OCI-LY7 (cell line): Measurements from ENCODE around the gene CARD14. TPM values are rescaled to one million over a fixed set of nuclear protein-coding genes. Genes with fewer than 3 reads are reported as not detected.

Experiments used
- BruUV-seq: library from RNA; stranded (reverse); fragments of 400-500 nt; replicated peaks from 2 replicates; lab custom pipeline; 2021; lab: Mats Ljungman, UMichigan
- CTCF ChIA-PET: fragments of 300-600 bp; sonication (Branson Sonifier 250); formaldehyde crosslinking; loops from one replicate; lab custom pipeline; 2022; ENCODE audit warnings: antibody characterized with exemption; ENCODE audit not compliant: unreplicated experiment; lab: Charles Lee
- POLR2A ChIA-PET: fragments of 300-600 bp; sonication (Branson Sonifier 250); formaldehyde crosslinking; loops from one replicate; lab custom pipeline; 2022; ENCODE audit warnings: antibody characterized with exemption; lab: Charles Lee
- DNase-seq: peaks from one replicate; pipeline ENCODE4 v3.0.0-alpha.2; 2015; ENCODE audit warnings: low spot score
- H2AFZ ChIP-seq: fragments of 200-600 bp; sonication (generic), shearing (Covaris generic); 2 replicates; pipeline ENCODE4 v1.6.1; 2014; ENCODE audit warnings: mild to moderate bottlenecking, antibody characterized with exemption, low read length, moderate library complexity
- H3K27ac ChIP-seq: fragments of 200-600 bp; sonication (generic); 2 replicates; pipeline ENCODE4 v1.5.1; 2014; ENCODE audit warnings: mixed run types, low read depth, mild to moderate bottlenecking, moderate library complexity, low read length, inconsistent platforms; ENCODE audit not compliant: poor library complexity, severe bottlenecking
- H3K36me3 ChIP-seq: fragments of 200-600 bp; sonication (generic); 2 replicates; pipeline ENCODE4 v1.6.1; 2014; ENCODE audit warnings: mild to moderate bottlenecking, antibody characterized with exemption, low read length, moderate library complexity, mixed read lengths; ENCODE audit not compliant: insufficient read depth
- H3K4me1 ChIP-seq: fragments of 200-600 bp; sonication (generic); 2 replicates; pipeline ENCODE4 v1.5.1; 2014; ENCODE audit warnings: mild to moderate bottlenecking, low read length; ENCODE audit not compliant: insufficient read depth, poor library complexity, severe bottlenecking
- H3K4me2 ChIP-seq: fragments of 200-600 bp; sonication (generic); 2 replicates; pipeline ENCODE4 v1.6.1; 2014; ENCODE audit warnings: mild to moderate bottlenecking, low read length
- H3K4me3 ChIP-seq: fragments of 200-600 bp; sonication (generic); 2 replicates; pipeline ENCODE4 v1.5.1; 2014; ENCODE audit warnings: mild to moderate bottlenecking, low read depth, low read length; ENCODE audit not compliant: poor library complexity, severe bottlenecking
- H3K79me2 ChIP-seq: fragments of 200-600 bp; sonication (generic); 2 replicates; pipeline ENCODE4 v1.6.1; 2016; ENCODE audit warnings: low read depth, mild to moderate bottlenecking, low read length, moderate library complexity, mixed read lengths; ENCODE audit not compliant: insufficient read depth
- H3K9me2 ChIP-seq: fragments of 200-600 bp; sonication (generic); 2 replicates; pipeline ENCODE4 v1.6.1; 2016; ENCODE audit warnings: mild to moderate bottlenecking, low read length, mixed read lengths; ENCODE audit not compliant: insufficient read depth
- H3K9me3 ChIP-seq: fragments of 200-600 bp; sonication (generic); 2 replicates; pipeline ENCODE4 v1.6.1; 2014; ENCODE audit warnings: mild to moderate bottlenecking, mixed run types, low read length, mixed read lengths
- H4K20me1 ChIP-seq: fragments of 200-600 bp; sonication (generic); 2 replicates; pipeline ENCODE4 v1.6.1; 2014; ENCODE audit warnings: mild to moderate bottlenecking, antibody characterized with exemption, low read length, moderate library complexity, mixed read lengths; ENCODE audit not compliant: insufficient read depth
- EZH2phosphoT487 ChIP-seq: fragments of 200-600 bp; sonication (generic); IDR thresholded peaks from 2 replicates; pipeline ENCODE4 v1.6.1; 2018; ENCODE audit warnings: low read depth, borderline replicate concordance, mild to moderate bottlenecking, mixed run types, antibody characterized with exemption, low read length, moderate library complexity, mixed read lengths
- intact Hi-C: fragments of 100-400 bp; cut with micrococcal nuclease; formaldehyde crosslinking; loops from one replicate; pipeline ENCODE4 v1.10.0; 2022; ENCODE audit not compliant: unreplicated experiment
- total RNA-seq, 2 experiments: library from RNA; depleted of rRNA in 1 of 2; stranded (reverse); fragments of >200 nt in 1 of 2; shearing (Covaris generic) in 1 of 2; gene quantifications; 2 replicates each; pipeline ENCODE4 v1.2.3, GENCODE V29; 2014 to 2022
- TF ChIP-seq, protein P1 (sequence below): fragments of 200-600 bp; sonication (generic); conservative IDR thresholded peaks from 2 replicates; pipeline ENCODE4 v1.5.1; 2014; ENCODE audit warnings: mild to moderate bottlenecking, antibody characterized with exemption, low read length, moderate library complexity, mixed read lengths

CARD14 gene
- total RNA-seq, 2 experiments from 2014 or later = not detected

DNA sequence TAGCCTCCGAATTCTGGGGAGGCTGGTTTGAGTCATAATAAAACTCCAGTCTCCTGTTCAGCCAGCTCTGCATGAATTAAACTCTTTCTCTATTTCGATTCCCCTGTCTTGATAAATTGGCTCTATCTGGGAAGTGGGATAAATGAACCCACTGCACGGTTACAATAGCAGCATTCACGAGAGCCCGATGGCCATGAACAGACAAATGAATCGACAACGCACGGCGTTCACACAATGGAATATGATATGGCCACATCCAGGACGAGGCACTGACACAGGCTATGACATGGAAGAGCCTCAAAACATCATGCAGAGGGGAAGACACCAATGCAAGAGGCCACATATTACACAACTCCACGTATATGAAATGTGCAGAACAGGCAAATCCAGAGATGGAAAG lies 5.6 kb upstream of the CARD14 start:
- ChIA-PET POLR2A (no interaction called here), CTCF (no interaction called here)
- no peaks in the 10 kb centered on the region for H3K4me1 ChIP-seq
- no peaks in the 10 kb centered on the region for H3K9me3 ChIP-seq
- no peak for DNase-seq
- H3K79me2 ChIP-seq = no peaks in the 10 kb centered on the region
- H2AFZ ChIP-seq = no peak overlapping the region
- H3K27ac ChIP-seq = no peak overlapping the region
- no TSS peak for BruUV-seq
- intact Hi-C loops = no loop called here
- no peak overlapping the region for H3K4me2 ChIP-seq
- H3K4me3 ChIP-seq = no peak overlapping the region
- TF ChIP-seq EZH2phosphoT487 = no peak
- TF ChIP-seq, protein P1, sequence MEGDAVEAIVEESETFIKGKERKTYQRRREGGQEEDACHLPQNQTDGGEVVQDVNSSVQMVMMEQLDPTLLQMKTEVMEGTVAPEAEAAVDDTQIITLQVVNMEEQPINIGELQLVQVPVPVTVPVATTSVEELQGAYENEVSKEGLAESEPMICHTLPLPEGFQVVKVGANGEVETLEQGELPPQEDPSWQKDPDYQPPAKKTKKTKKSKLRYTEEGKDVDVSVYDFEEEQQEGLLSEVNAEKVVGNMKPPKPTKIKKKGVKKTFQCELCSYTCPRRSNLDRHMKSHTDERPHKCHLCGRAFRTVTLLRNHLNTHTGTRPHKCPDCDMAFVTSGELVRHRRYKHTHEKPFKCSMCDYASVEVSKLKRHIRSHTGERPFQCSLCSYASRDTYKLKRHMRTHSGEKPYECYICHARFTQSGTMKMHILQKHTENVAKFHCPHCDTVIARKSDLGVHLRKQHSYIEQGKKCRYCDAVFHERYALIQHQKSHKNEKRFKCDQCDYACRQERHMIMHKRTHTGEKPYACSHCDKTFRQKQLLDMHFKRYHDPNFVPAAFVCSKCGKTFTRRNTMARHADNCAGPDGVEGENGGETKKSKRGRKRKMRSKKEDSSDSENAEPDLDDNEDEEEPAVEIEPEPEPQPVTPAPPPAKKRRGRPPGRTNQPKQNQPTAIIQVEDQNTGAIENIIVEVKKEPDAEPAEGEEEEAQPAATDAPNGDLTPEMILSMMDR = no peak
- H4K20me1 ChIP-seq = no peaks in the 10 kb centered on the region
- H3K9me2 ChIP-seq = no peaks in the 10 kb centered on the region
- H3K36me3 ChIP-seq = no peaks in the 10 kb centered on the region

GRCh38 chr17:80166446-80166845 lies 3.4 kb upstream of the CARD14 start:
- ChIA-PET POLR2A (interaction anchor here (1.1 kb wide), 1 partner anchor 20 kb away, joined by 3 read pairs; no protein-coding TSS in a partner anchor), CTCF (interaction anchor here (0.5 kb wide), 1 partner anchor 37 kb away, joined by 4 read pairs; no protein-coding TSS in a partner anchor)
- Histone ChIP-seq H3K79me2 (no peaks in the 10 kb centered on the region), H2AFZ (no peak overlapping the region), H3K36me3 (no peaks in the 10 kb centered on the region), H3K27ac (no peak overlapping the region), H3K9me3 (no peaks in the 10 kb centered on the region), H3K4me3 (no peak overlapping the region), H3K9me2 (no peaks in the 10 kb centered on the region), H3K4me2 (no peak overlapping the region), H4K20me1 (no peaks in the 10 kb centered on the region), H3K4me1 (no peaks in the 10 kb centered on the region)
- no peak for DNase-seq
- no peak for TF ChIP-seq EZH2phosphoT487
- TF ChIP-seq, protein P1 = no peak
- no TSS peak for BruUV-seq
- intact Hi-C loops = no loop called here

DNA sequence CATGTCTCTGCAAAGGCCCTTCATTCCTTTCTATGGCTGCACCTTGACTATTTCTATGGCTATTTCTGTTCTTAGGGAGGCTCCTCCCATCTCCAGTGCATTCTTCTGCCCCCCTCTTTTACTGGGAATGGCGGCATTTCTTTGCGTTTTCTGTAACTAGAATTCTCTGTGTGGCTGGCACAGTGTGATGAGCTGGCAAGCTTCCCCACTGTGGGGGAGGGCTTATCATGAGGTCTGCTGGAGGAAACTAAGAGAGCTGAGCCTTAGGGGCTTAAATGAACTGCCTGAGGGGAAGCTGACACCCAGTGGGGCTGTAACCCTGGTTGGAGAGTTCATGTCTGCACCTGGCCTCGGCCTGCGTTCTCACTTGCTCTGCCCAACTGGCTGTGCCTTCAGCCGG lies 1.5 kb upstream of the CARD14 start:
- no peaks in the 10 kb centered on the region for H3K9me2 ChIP-seq
- no peaks in the 10 kb centered on the region for H3K4me1 ChIP-seq
- no peaks in the 10 kb centered on the region for H4K20me1 ChIP-seq
- H3K4me2 ChIP-seq = no peak overlapping the region
- H2AFZ ChIP-seq = no peak overlapping the region
- no peaks in the 10 kb centered on the region for H3K9me3 ChIP-seq
- DNase-seq = no peak
- no peaks in the 10 kb centered on the region for H3K36me3 ChIP-seq
- ChIA-PET CTCF (no interaction called here), POLR2A (no interaction called here)
- intact Hi-C loops = no loop called here
- no peaks in the 10 kb centered on the region for H3K79me2 ChIP-seq
- H3K4me3 ChIP-seq = no peak overlapping the region
- TF ChIP-seq EZH2phosphoT487 = no peak
- TF ChIP-seq, protein P1 = no peak
- no TSS peak for BruUV-seq
- no peak overlapping the region for H3K27ac ChIP-seq
